Measurements from ENCODE around the gene SYNGR2.

The SYNGR2 gene

GRCh38 chr17:78143214-78144146 lies 24.9 kb upstream of the SYNGR2 start:
- DNase-seq (ENCODE audit: low spot score): no peak

GRCh38 chr17:78144147-78144719 lies 24.1 kb upstream of the SYNGR2 start:
- DNase-seq (ENCODE audit: low spot score): peak; percentile 81

- DNase-seq (ENCODE audit: low spot score): peak; percentile 72
Measured at GRCh38 chr17:78144736-78145641, 23.4 kb upstream of the SYNGR2 start.

GRCh38 chr17:78146471-78146869 lies 21.9 kb upstream of the SYNGR2 start:
- no peak for DNase-seq (ENCODE audit: low spot score)

GRCh38 chr17:78146881-78147280 lies 21.5 kb upstream of the SYNGR2 start:
- DNase-seq (ENCODE audit: low spot score): no peak

GRCh38 chr17:78147315-78147998 lies 20.9 kb upstream of the SYNGR2 start:
- no peak for DNase-seq (ENCODE audit: low spot score)

GRCh38 chr17:78148286-78149016 lies 19.9 kb upstream of the SYNGR2 start:
- no peak for DNase-seq (ENCODE audit: low spot score)

- no peak for DNase-seq (ENCODE audit: low spot score)
Measured at GRCh38 chr17:78151514-78152008, 16.8 kb upstream of the SYNGR2 start.

GRCh38 chr17:78154903-78155811 lies 13.2 kb upstream of the SYNGR2 start:
- DNase-seq (ENCODE audit: low spot score): no peak

GRCh38 chr17:78159575-78160158 lies 8.7 kb upstream of the SYNGR2 start:
- no peak for DNase-seq (ENCODE audit: low spot score)

- no peak for DNase-seq (ENCODE audit: low spot score)
Measured at GRCh38 chr17:78163881-78164747, 4.3 kb upstream of the SYNGR2 start.

- DNase-seq (ENCODE audit: low spot score): no peak
Measured at GRCh38 chr17:78164748-78165607, 3.4 kb upstream of the SYNGR2 start.

- no peak for DNase-seq (ENCODE audit: low spot score)
Measured at GRCh38 chr17:78166416-78166815, 2.0 kb upstream of the SYNGR2 start.

GRCh38 chr17:78168903-78169793 lies 767 bp downstream of the SYNGR2 start:
- no peak for DNase-seq (ENCODE audit: low spot score)

GRCh38 chr17:78170692-78171590 lies 2.6 kb downstream of the SYNGR2 start:
- DNase-seq (ENCODE audit: low spot score): no peak

Measured in left forelimb (tissue), 1 donor.